GM21619 (cell line): ENCODE results near the gene GPR85.
"Not testable (repeated sequence)": the region's sequence is repeated elsewhere in the genome, so short reads cannot be mapped to it uniquely, and the experiment has no call there.

Experiments used
- ATAC-seq: cut with Tn5 transposase; IDR thresholded peaks from one replicate; pipeline ENCODE4 v1.9.1; 2021; ENCODE audit not compliant: unreplicated experiment

GPR85 gene

DNA sequence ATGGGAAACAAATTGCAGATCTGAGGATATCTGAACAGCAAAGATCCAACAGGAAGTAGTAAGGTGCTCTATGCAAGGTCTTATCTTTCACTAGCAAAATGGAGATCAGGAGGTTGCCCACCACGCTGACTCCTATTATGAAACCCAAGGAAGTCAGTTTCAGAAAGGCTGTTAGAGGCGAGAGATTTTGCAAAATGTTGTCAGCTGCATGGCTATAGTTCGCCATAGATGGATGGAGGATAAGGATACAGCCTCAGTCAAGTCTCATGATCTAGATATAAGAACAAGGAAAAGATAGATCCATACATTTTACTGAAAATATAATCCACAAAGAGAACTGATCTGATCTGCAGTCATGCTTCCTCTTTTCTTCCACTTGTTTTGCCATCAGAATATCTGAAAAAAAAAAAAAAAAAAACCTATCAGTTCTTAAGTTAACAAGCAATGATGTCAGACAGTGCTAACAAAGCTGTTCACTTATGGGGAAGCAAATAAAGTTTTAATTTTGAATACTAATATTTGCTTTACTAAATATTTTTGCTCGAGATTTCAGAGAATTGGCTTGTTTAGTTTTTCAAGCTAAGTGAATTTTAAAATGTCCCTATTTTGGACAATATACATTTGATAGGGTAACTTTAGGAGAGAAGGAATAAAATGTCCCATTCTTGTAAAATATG is 2.0 kb downstream of the GPR85 start:
- ATAC-seq = no peak

GRCh38 chr7:113083816-113084495 is 2.7 kb downstream of the GPR85 start:
- no peak for ATAC-seq

DNA sequence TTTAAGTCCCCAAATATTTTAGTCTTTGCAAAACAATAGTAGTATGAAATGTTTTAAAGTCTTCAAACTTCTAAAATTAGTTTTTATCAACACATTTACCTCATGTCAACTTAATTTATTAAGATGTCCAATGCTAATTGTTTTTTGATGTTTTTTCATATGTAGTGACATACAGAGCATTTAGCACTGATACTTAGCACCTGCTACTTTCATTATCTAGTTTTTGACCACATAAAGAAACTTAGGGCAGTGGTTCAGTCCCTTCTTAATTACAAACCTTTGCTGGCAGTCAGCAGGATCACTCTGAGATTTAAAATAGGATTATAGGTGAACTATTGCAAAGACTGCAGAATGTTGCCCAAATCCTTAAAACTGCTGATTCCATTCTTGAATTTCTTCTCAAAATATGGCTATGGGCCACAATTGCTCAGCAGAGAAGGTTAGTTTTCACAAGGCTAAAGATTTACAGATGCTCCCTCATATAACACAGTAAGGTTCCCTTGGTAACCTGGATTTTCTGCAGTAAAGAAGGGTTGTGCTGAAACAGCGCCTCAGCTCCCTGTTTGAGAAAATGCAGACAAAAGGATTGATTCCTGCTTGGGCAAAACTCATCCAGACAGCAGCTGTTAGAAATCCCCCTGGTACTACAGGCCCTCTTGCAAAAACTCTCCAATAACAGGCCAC is 3.4 kb downstream of the GPR85 start:
- peak; percentile 48 for ATAC-seq

GRCh38 chr7:113078331-113078730 is 8.3 kb downstream of the GPR85 start:
- no peak for ATAC-seq

GRCh38 chr7:113076703-113077102 is 9.9 kb downstream of the GPR85 start:
- ATAC-seq = no peak

- ATAC-seq = peak; percentile 54
These were observed 15.2 kb downstream of the GPR85 start for GRCh38 chr7:113071465-113071864.

DNA sequence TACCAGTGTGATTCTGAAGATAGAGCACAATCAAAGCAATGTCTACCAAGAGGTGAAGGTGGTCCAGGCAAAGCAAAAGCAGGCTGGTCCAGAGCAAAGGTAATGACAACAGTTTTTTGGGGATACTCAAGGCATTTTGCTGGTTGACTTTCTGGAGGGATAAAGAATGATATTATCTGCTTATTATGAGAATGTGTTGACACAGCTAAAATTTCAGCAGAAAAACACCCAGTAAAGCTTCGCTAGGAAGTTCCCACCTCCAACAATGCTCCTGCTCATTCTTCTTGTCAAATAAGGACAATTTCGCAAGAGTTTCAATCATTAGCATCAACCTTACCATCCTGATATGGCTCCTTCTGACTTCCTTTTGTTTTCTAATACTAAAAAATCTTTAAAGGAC is 24.1 kb downstream of the GPR85 start:
- no peak for ATAC-seq

- ATAC-seq = no peak
These were observed 26.5 kb downstream of the GPR85 start for GRCh38 chr7:113060100-113060499.

GRCh38 chr7:113054938-113055337 is 31.7 kb downstream of the GPR85 start:
- no peak for ATAC-seq

DNA sequence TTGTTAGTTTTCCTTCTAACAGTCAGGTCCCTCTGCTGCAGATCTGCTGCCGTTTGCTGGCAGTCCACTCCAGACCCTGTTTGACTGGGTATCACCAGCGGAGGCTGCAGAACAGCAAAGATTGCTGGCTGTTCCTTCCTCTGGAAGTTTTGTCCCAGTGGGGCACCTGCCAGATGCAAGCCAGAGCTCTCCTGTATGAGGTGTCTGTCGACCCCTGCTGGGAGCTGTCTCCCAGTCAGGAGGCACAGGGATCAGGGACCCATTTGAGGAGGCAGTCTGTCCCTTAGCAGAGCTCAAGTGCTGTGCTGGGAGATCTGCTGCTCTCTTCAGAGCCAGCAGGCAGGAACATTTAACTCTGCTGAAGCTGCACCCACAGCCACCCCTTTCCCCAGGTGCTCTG is 32.4 kb downstream of the GPR85 start:
- ATAC-seq = not testable (repeated sequence)

GRCh38 chr7:113049221-113049620 is 37.4 kb downstream of the GPR85 start:
- ATAC-seq = not testable (repeated sequence)

GRCh38 chr7:113046453-113046852 is 40.2 kb downstream of the GPR85 start:
- ATAC-seq = no peak

GRCh38 chr7:113045379-113045778 is 41.2 kb downstream of the GPR85 start:
- no peak for ATAC-seq

DNA sequence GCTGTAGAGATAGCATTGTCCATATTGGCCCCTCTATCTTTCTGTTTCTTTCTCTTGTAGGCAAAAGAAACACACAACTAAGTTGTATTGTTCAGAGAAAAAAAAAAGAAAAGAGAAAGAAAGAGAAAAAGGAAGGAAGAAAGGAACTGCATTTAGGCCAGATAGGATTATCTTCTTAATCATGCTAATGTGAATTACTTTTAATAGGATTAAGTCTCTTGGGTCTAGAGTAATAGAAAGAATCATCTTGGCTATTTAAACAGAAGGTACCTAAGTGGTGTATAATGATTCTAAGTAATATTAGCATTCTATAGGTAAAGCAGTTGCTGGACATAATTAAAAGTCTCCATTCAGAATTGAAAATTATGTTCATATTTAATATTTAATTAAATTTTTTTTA is 42.2 kb downstream of the GPR85 start:
- no peak for ATAC-seq

DNA sequence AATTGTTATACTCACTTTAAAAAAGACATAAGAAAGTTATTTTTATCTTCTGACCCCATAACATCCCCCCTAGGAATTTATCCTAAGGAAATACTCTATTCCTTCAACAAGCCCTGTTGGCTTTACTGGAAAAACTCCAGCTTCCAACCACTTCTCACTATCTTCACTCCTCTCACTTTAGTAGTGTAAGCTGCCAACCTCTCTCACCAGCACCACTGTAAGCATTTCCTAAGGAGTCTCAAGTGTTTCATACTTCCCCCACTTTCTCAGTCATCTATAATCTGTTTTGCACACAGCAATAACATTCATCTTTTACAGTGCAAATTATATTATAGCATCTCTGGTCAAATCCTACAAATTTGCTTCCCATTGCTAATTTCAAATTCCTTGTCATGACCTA is 45.8 kb downstream of the GPR85 start:
- no peak for ATAC-seq

DNA sequence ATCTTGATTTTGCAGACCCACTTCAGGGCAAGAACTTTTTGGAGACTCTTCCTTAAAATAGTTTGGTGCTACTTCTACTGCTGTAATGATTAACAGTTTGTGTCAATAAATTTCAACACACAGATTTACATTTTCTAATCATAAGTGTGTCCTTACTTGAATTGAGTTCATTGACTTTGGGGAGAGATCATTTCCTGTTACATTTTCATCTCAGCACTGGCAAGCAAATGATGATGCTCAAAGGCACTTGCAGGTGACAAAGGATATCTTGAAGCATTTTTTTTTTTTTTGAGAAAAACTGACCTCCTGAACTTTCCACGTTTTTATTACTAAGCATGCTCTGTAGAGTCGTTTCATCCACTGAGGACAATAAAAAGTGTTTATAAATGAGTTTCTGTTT is 52.7 kb downstream of the GPR85 start:
- ATAC-seq = no peak
